ENCODE data around the gene P4HA2. TPM values are rescaled to one million over a fixed set of nuclear protein-coding genes. Genes with fewer than 3 reads are reported as not detected.

The P4HA2 gene
- total and polyA plus RNA-seq, 2 of the 8 experiments (the other 6 are each of a cell fraction or from before 2014, with no cell fraction given): 7.4 to 9.3 TPM

GRCh38 chr5:132190161-132190817 is 37.4 kb downstream of the P4HA2 start (continued):
- TF ChIP-seq CHD7 (IDR thresholded peaks at IDR 0.05; ENCODE audit: insufficient replicate concordance, low read length) (no peak), ATF3 (IDR thresholded peaks at IDR 0.05; ENCODE audit: insufficient read depth, low read depth, low read length) (no peak), SIX5 (IDR thresholded peaks at IDR 0.05; ENCODE audit: low read depth, low read length) (peak; percentile 88), CHD1 (IDR thresholded peaks at IDR 0.05; ENCODE audit: low read depth, low read length) (no peak), BACH1 (IDR thresholded peaks at IDR 0.05; ENCODE audit: low read length) (peak; percentile 89), NANOG (IDR thresholded peaks at IDR 0.05; ENCODE audit: insufficient read depth, low read depth, low read length, poor library complexity, severe bottlenecking) (no peak), KDM1A (IDR thresholded peaks at IDR 0.05; ENCODE audit: borderline replicate concordance, low read length) (no peak), SP2 (IDR thresholded peaks at IDR 0.05; ENCODE audit: low read length) (no peak), ZNF274 (IDR thresholded peaks at IDR 0.05; ENCODE audit: borderline replicate concordance, extremely low read depth, low read length) (no peak), KDM5A (IDR thresholded peaks at IDR 0.05; ENCODE audit: low read length) (no peak)

Data from H1 (cell line).